SU-DHL-6 (cell line): Measurements from ENCODE around the gene PUSL1.

Source experiments
- H2AFZ ChIP-seq: fragments of 200-600 bp; sonication (generic); 2 replicates; pipeline ENCODE4 v1.6.1; 2014; ENCODE audit warnings: low read depth, mild to moderate bottlenecking, moderate library complexity, mixed read lengths, antibody characterized with exemption, low read length; ENCODE audit not compliant: severe bottlenecking
- H3F3A ChIP-seq: fragments of 200-600 bp; shearing (Covaris generic); 2 replicates; pipeline ENCODE4 v1.6.0; 2016; ENCODE audit warnings: antibody characterized with exemption, mild to moderate bottlenecking; ENCODE audit not compliant: insufficient read depth
- H3K27ac ChIP-seq: fragments of 200-600 bp; sonication (generic); 2 replicates; pipeline ENCODE4 v1.5.1; 2016; ENCODE audit warnings: low read depth, mild to moderate bottlenecking, low read length, moderate library complexity, mixed read lengths
- H3K27me3 ChIP-seq: fragments of 200-600 bp; sonication (generic), shearing (Covaris generic); 2 replicates; pipeline ENCODE4 v1.6.0; 2014; ENCODE audit warnings: mild to moderate bottlenecking, low read length
- H3K36me3 ChIP-seq: fragments of 200-600 bp; sonication (generic); 2 replicates; pipeline ENCODE4 v1.6.1; 2014; ENCODE audit warnings: mild to moderate bottlenecking, low read length, mixed read lengths
- H3K4me2 ChIP-seq: fragments of 300-600, 200-600 bp; shearing (Covaris generic), sonication (generic); 2 replicates; pipeline ENCODE4 v1.6.0; 2014; ENCODE audit warnings: low read length, low read depth, mild to moderate bottlenecking; ENCODE audit not compliant: poor library complexity, severe bottlenecking
- H3K4me3 ChIP-seq: fragments of 200-600 bp; sonication (generic); 2 replicates; pipeline ENCODE4 v1.5.1; 2014; ENCODE audit warnings: antibody characterized with exemption, low read length, mild to moderate bottlenecking, mixed read lengths; ENCODE audit not compliant: insufficient read depth, poor library complexity, severe bottlenecking
- H3K79me2 ChIP-seq: fragments of 200-600 bp; sonication (generic); 2 replicates; pipeline ENCODE4 v1.6.1; 2014; ENCODE audit warnings: mild to moderate bottlenecking, low read length, moderate library complexity; ENCODE audit not compliant: insufficient read depth
- H3K9ac ChIP-seq: fragments of 200-600 bp; sonication (generic); 2 replicates; pipeline ENCODE4 v1.7.0; 2014; ENCODE audit warnings: mild to moderate bottlenecking, low read length
- H3K9me2 ChIP-seq: fragments of 200-600 bp; sonication (generic); replicated peaks from 2 replicates; pipeline ENCODE4 v1.6.1; 2014; ENCODE audit warnings: low read length; ENCODE audit not compliant: insufficient read depth
- H3K9me3 ChIP-seq: fragments of 200-600 bp; sonication (generic); 2 replicates; pipeline ENCODE4 v1.6.1; 2014; ENCODE audit warnings: low read length, mixed read lengths; ENCODE audit not compliant: insufficient read depth
- H4K20me1 ChIP-seq: fragments of 200-600 bp; sonication (generic); 2 replicates; pipeline ENCODE4 v1.6.1; 2014; ENCODE audit warnings: low read depth, mild to moderate bottlenecking, antibody characterized with exemption, low read length, moderate library complexity, mixed read lengths
- EZH2phosphoT487 ChIP-seq: fragments of 200-600 bp; sonication (generic), shearing (Covaris generic); conservative IDR thresholded peaks from 2 replicates; pipeline ENCODE4 v1.6.1; 2018; ENCODE audit warnings: mild to moderate bottlenecking, antibody characterized with exemption, low read length, moderate library complexity, mixed read lengths
- TF ChIP-seq, protein P1 (sequence below): fragments of 200-600 bp; sonication (generic); IDR thresholded peaks from one replicate; pipeline ENCODE4 v1.5.1; 2017; ENCODE audit warnings: antibody characterized with exemption, mild to moderate bottlenecking, low read length, moderate library complexity; ENCODE audit not compliant: insufficient read depth, poor library complexity, severe bottlenecking

The PUSL1 gene

DNA sequence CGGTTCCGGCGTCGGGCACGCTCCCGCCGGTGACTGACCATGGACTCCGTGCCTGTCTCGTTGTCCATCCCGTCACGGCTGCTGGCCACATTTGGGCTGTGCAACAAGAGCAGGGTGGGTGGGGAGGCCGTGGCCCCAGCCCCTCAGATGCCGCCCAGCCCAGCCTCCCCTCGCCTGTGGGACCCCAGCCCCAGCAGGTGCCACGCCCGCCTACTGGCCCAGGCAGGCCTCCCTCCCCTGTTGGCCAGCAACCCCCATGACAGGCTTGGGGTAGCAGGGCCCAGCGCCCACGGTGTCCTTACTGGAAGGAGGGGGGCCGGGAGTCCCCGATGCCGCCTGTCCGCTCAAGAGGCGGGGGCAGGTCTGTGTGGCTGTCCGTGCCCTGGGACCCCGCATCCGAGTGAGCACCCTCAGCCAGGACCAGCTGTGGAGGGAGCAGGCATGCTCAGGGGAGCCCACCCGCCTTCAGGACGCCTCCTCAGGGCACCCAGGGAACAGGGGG lies 33.7 kb downstream of the PUSL1 start:
- Histone ChIP-seq H3K9ac (no peak overlapping the region), H3K9me2 (no peaks in the 10 kb centered on the region), H4K20me1 (no peaks in the 10 kb centered on the region), H2AFZ (no peak overlapping the region), H3K79me2 (peaks cover 6% of the 10 kb centered on the region; the same call in 1 of the 2 replicates), H3K36me3 (no peaks in the 10 kb centered on the region), H3K27me3 (no peaks in the 10 kb centered on the region), H3K27ac (no peak overlapping the region), H3K4me3 (no peak overlapping the region), H3F3A (no peaks in the 10 kb centered on the region), H3K9me3 (no peaks in the 10 kb centered on the region), H3K4me2 (no peak overlapping the region)
- no peak for TF ChIP-seq EZH2phosphoT487
- TF ChIP-seq, protein P1, sequence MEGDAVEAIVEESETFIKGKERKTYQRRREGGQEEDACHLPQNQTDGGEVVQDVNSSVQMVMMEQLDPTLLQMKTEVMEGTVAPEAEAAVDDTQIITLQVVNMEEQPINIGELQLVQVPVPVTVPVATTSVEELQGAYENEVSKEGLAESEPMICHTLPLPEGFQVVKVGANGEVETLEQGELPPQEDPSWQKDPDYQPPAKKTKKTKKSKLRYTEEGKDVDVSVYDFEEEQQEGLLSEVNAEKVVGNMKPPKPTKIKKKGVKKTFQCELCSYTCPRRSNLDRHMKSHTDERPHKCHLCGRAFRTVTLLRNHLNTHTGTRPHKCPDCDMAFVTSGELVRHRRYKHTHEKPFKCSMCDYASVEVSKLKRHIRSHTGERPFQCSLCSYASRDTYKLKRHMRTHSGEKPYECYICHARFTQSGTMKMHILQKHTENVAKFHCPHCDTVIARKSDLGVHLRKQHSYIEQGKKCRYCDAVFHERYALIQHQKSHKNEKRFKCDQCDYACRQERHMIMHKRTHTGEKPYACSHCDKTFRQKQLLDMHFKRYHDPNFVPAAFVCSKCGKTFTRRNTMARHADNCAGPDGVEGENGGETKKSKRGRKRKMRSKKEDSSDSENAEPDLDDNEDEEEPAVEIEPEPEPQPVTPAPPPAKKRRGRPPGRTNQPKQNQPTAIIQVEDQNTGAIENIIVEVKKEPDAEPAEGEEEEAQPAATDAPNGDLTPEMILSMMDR: no peak

DNA sequence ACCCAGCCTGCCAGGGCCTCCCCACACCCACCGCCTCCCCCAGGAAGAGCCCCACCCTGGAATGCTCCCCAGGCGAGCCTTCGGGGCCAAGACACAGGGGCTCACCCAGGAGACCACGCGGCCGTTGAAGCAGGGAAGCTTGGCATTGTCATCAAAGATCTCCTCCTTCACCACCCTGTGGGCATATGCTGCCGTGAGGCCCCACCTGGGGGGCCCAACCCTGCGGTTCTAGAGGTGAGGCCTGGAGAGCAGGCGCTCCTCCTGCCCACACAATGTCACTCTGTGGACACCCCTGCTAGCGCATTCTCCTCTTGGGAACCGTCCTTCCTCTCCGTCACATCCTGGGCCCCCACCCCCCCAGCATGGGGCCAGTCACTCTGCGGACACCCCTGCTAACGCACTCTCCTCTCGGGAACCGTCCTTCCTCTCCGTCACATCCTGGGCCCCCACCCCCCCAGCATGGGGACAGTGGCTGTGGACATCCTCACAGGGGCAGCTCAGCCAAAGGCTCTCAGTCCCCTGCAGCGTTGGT lies 34.3 kb downstream of the PUSL1 start:
- H3K79me2 ChIP-seq: peaks cover 6% of the 10 kb centered on the region; the same call in 1 of the 2 replicates
- no peak overlapping the region for H3K9ac ChIP-seq
- H3K9me2 ChIP-seq: no peaks in the 10 kb centered on the region
- no peak overlapping the region for H2AFZ ChIP-seq
- H3K27ac ChIP-seq: no peak overlapping the region
- H3K9me3 ChIP-seq: no peaks in the 10 kb centered on the region
- no peaks in the 10 kb centered on the region for H3K36me3 ChIP-seq
- TF ChIP-seq, protein P1: no peak
- TF ChIP-seq EZH2phosphoT487: no peak
- H3K27me3 ChIP-seq: no peaks in the 10 kb centered on the region
- no peak overlapping the region for H3K4me3 ChIP-seq
- H4K20me1 ChIP-seq: no peaks in the 10 kb centered on the region
- H3F3A ChIP-seq: no peaks in the 10 kb centered on the region
- no peak overlapping the region for H3K4me2 ChIP-seq

- no peaks in the 10 kb centered on the region for H4K20me1 ChIP-seq
These were observed 35.5 kb downstream of the PUSL1 start for GRCh38 chr1:1343811-1344421.

More at GRCh38 chr1:1343811-1344421, 35.5 kb downstream of the PUSL1 start:
- no peak overlapping the region for H3K27ac ChIP-seq
- no peaks in the 10 kb centered on the region for H3F3A ChIP-seq
- H3K9ac ChIP-seq: no peak overlapping the region
- H3K9me3 ChIP-seq: no peaks in the 10 kb centered on the region
- no peaks in the 10 kb centered on the region for H3K36me3 ChIP-seq
- no peak overlapping the region for H3K4me3 ChIP-seq
- peaks cover 6% of the 10 kb centered on the region; the same call in 1 of the 2 replicates for H3K79me2 ChIP-seq
- H3K9me2 ChIP-seq: no peaks in the 10 kb centered on the region
- TF ChIP-seq, protein P1: no peak
- no peak for TF ChIP-seq EZH2phosphoT487
- H2AFZ ChIP-seq: no peak overlapping the region
- no peaks in the 10 kb centered on the region for H3K27me3 ChIP-seq
- H3K4me2 ChIP-seq: no peak overlapping the region
